GM12864 (cell line): Measurements from ENCODE around the gene UVRAG.

Experiments
- DNase-seq: peaks from one replicate; pipeline ENCODE4 v3.0.0-alpha.2; 2011; ENCODE audit warnings: low read depth
- H3K4me3 ChIP-seq: 2 replicates; pipeline ENCODE4 v1.5.1; 2011; ENCODE audit warnings: mild to moderate bottlenecking, low read depth, low read length, control low read depth
- TF ChIP-seq, protein P1 (sequence below): IDR thresholded peaks from 2 replicates; pipeline ENCODE4 v1.5.1; 2011; ENCODE audit warnings: low read depth, mild to moderate bottlenecking, moderate library complexity, low read length, control low read depth, inconsistent platforms; ENCODE audit errors: missing control alignments

Gene UVRAG

GRCh38 chr11:76085270-76085669 is 270.3 kb downstream of the UVRAG start:
- TF ChIP-seq, protein P1, sequence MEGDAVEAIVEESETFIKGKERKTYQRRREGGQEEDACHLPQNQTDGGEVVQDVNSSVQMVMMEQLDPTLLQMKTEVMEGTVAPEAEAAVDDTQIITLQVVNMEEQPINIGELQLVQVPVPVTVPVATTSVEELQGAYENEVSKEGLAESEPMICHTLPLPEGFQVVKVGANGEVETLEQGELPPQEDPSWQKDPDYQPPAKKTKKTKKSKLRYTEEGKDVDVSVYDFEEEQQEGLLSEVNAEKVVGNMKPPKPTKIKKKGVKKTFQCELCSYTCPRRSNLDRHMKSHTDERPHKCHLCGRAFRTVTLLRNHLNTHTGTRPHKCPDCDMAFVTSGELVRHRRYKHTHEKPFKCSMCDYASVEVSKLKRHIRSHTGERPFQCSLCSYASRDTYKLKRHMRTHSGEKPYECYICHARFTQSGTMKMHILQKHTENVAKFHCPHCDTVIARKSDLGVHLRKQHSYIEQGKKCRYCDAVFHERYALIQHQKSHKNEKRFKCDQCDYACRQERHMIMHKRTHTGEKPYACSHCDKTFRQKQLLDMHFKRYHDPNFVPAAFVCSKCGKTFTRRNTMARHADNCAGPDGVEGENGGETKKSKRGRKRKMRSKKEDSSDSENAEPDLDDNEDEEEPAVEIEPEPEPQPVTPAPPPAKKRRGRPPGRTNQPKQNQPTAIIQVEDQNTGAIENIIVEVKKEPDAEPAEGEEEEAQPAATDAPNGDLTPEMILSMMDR, result no peak

DNA sequence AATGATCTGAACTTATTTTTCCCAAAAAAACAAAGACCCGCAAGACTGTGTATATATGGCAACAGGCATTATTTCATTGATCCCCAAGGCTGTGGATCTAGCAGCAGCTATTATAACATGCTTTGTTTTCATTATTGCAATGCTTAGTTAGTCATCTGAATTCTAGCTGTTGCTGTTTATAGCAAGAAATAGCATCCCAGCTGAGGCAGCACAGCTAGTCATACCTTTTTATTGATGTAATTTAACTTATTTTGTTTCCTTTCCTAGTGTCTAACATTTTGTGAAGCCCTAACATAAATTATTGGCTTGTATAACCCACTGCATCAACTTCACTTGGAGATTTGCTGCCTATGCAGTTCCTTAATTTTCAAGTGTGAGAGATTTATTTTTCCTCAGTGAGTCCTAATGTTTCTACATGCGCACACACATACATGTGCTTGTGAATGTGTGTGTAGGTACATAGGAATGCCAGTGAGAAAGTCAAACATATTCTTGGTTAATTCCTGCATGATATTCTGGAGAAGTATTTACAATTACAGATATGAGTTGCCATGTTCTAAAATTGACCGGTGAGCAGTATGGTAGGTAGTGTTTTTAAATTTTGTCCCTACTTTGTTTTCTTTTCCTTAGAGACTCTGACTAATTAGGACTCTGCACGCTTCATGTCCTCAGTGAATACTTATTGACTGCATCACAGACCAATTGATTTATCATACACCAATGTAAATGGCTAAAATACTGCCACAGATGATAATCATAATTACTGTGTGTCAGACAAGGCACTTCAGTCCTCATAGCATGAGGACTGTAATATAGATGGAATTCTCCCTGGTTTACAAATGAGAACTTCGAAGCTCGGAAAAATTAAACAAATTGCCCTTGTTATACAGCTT is 272.0 kb downstream of the UVRAG start:
- TF ChIP-seq, protein P1, result no peak
- no peak for DNase-seq
- H3K4me3 ChIP-seq, result no peak overlapping the region

More at GRCh38 chr11:76085270-76085669, 270.3 kb downstream of the UVRAG start:
- no peak for DNase-seq
- H3K4me3 ChIP-seq, result no peak overlapping the region

- TF ChIP-seq, protein P1, result no peak
- H3K4me3 ChIP-seq, result no peak overlapping the region
- no peak for DNase-seq
Observed at GRCh38 chr11:76087749-76088148, 272.7 kb downstream of the UVRAG start.

DNA sequence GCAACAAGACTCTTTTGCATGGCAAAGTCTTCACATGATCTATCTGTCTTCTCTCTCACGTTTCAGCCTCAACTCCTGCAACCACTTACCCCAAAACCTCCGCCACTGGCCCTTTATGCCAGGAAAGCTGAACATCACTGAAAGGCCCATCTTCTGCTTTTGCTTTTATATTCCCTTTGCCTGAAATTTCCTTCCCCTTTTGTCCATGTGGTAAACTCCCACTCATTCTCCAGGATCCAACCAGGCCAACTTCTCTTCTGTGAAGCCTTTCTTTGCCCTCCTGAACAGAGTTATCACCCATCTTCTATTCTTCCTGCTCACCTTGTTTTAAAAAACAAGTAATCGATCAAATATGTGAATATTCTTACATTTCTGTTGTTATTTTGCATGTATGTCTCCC is 273.5 kb downstream of the UVRAG start:
- TF ChIP-seq, protein P1, result no peak
- no peak overlapping the region for H3K4me3 ChIP-seq
- no peak for DNase-seq

GRCh38 chr11:76090174-76090573 is 275.2 kb downstream of the UVRAG start:
- no peak overlapping the region for H3K4me3 ChIP-seq
- no peak for DNase-seq
- TF ChIP-seq, protein P1, result no peak

- DNase-seq, result no peak
- H3K4me3 ChIP-seq, result no peak overlapping the region
- TF ChIP-seq, protein P1, result no peak
Observed at GRCh38 chr11:76090821-76091220, 275.8 kb downstream of the UVRAG start.

- DNase-seq, result no peak
- no peak overlapping the region for H3K4me3 ChIP-seq
- TF ChIP-seq, protein P1, result no peak
Observed at GRCh38 chr11:76094740-76095139, 279.7 kb downstream of the UVRAG start.
